Suppressor macrophage treated with lipopolysaccharide for 4 hours (primary cell): ENCODE data around the gene VPS13D.
A peak's percentile ranks its signal among the peaks of the same experiment; 100 is the strongest.

Experiments used
- DNase-seq: peaks from one replicate; pipeline ENCODE4 v3.0.0-alpha.2; 2020

VPS13D gene

GRCh38 chr1:12434174-12434573 lies 204.3 kb downstream of the VPS13D start:
- no peak for DNase-seq

- DNase-seq = no peak
Observed at GRCh38 chr1:12434686-12435085, 204.9 kb downstream of the VPS13D start.

GRCh38 chr1:12435639-12436344 lies 206.0 kb downstream of the VPS13D start:
- DNase-seq = no peak

GRCh38 chr1:12436345-12436658 lies 206.5 kb downstream of the VPS13D start:
- DNase-seq = no peak

GRCh38 chr1:12436817-12437599 lies 207.2 kb downstream of the VPS13D start:
- no peak for DNase-seq

- no peak for DNase-seq
Observed at GRCh38 chr1:12437629-12438028, 207.8 kb downstream of the VPS13D start.

- DNase-seq = no peak
Observed at GRCh38 chr1:12438349-12438924, 208.6 kb downstream of the VPS13D start.

- DNase-seq = peak; percentile 32
Observed at GRCh38 chr1:12439073-12439472, 209.2 kb downstream of the VPS13D start.

- DNase-seq = no peak
Observed at GRCh38 chr1:12441414-12442105, 211.7 kb downstream of the VPS13D start.

- DNase-seq = no peak
Observed at GRCh38 chr1:12442217-12442616, 212.4 kb downstream of the VPS13D start.

- DNase-seq = no peak
Observed at GRCh38 chr1:12443151-12443550, 213.3 kb downstream of the VPS13D start.

GRCh38 chr1:12444329-12444841 lies 214.6 kb downstream of the VPS13D start:
- no peak for DNase-seq

GRCh38 chr1:12445257-12445656 lies 215.4 kb downstream of the VPS13D start:
- DNase-seq = no peak

GRCh38 chr1:12446593-12446992 lies 216.8 kb downstream of the VPS13D start:
- no peak for DNase-seq

GRCh38 chr1:12447307-12447706 lies 217.5 kb downstream of the VPS13D start:
- DNase-seq = no peak

GRCh38 chr1:12447849-12448312 lies 218.1 kb downstream of the VPS13D start:
- DNase-seq = no peak

GRCh38 chr1:12448746-12449177 lies 218.9 kb downstream of the VPS13D start:
- no peak for DNase-seq

- no peak for DNase-seq
Observed at GRCh38 chr1:12450090-12450755, 220.4 kb downstream of the VPS13D start.

- DNase-seq = no peak
Observed at GRCh38 chr1:12450756-12451559, 221.1 kb downstream of the VPS13D start.

GRCh38 chr1:12451560-12451900 lies 221.7 kb downstream of the VPS13D start:
- DNase-seq = no peak

GRCh38 chr1:12452262-12452661 lies 222.4 kb downstream of the VPS13D start:
- DNase-seq = no peak
